ENCODE data around the gene RGS11.

DNA sequence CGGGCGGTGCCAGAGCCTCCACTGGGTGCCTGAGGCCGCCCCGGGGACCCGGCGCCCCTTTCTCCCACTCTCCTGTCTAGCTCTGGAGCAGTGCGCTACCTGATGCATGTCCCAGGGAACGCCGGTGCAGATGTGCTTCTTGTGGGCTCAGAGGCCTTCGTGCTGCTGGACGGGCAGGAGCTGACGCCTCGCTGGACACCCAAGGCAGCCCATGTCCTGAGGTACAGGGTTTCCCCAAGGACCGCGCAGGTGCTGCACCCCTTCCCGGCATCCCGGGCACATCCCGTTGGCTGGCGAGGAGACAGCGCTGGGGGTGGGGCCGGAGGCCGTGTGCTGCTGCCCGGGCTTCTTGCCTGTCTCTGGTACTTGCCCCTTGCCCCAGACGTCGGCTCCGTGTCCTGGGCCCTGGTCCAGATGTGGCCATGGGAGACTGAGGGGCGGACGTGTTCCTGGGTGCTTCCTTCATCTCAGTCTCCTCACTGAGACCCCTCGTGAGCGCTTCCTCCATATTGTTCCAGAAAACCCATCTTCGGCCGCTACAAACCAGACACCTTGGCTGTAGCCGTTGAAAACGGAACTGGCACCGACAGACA lies 12.5 kb downstream of the RGS11 start:
- TF ChIP-seq EZH2 (IDR thresholded peaks at IDR 0.05; ENCODE audit: low read length): no peak
- TF ChIP-seq, protein P1, sequence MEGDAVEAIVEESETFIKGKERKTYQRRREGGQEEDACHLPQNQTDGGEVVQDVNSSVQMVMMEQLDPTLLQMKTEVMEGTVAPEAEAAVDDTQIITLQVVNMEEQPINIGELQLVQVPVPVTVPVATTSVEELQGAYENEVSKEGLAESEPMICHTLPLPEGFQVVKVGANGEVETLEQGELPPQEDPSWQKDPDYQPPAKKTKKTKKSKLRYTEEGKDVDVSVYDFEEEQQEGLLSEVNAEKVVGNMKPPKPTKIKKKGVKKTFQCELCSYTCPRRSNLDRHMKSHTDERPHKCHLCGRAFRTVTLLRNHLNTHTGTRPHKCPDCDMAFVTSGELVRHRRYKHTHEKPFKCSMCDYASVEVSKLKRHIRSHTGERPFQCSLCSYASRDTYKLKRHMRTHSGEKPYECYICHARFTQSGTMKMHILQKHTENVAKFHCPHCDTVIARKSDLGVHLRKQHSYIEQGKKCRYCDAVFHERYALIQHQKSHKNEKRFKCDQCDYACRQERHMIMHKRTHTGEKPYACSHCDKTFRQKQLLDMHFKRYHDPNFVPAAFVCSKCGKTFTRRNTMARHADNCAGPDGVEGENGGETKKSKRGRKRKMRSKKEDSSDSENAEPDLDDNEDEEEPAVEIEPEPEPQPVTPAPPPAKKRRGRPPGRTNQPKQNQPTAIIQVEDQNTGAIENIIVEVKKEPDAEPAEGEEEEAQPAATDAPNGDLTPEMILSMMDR (optimal IDR thresholded peaks at IDR 0.05 in 1 of 3, IDR thresholded peaks at IDR 0.05 in 1 of 3, conservative IDR thresholded peaks at IDR 0.05 in 1 of 3; ENCODE audit: extremely low read depth in 1 of 3, insufficient read depth in 2 of 3, low read length in 3 of 3): no peak
